Measurements from ENCODE around the gene C4B. TPM values are rescaled to one million over a fixed set of nuclear protein-coding genes. Genes with fewer than 3 reads are reported as not detected.

C4B gene
- total and polyA plus RNA-seq, 9 of the 15 experiments (the other 6 are each of a cell fraction or from before 2014, with no cell fraction given) = 0.32 to 8.8 (median 5.4) TPM

- no peak for TF ChIP-seq CHD7 (IDR thresholded peaks at IDR 0.05; ENCODE audit: low read depth, low read length)
- TF ChIP-seq TEAD1 (CRISPR knock-in tag; IDR thresholded peaks at IDR 0.05) = no peak
- TF ChIP-seq ZNF253 (CRISPR knock-in tag; conservative IDR thresholded peaks at IDR 0.05) = no peak
- TF ChIP-seq ZNF79 (CRISPR knock-in tag; IDR thresholded peaks at IDR 0.05; ENCODE audit: low read depth) = no peak
- 0 out of 2 replicates have a peak, but pooled peaks have one; percentile 56 for TF ChIP-seq THRB (CRISPR knock-in tag; conservative IDR thresholded peaks at IDR 0.05)
- peak; percentile 17; the same call in 1 of the 2 replicates for TF ChIP-seq MAX (CRISPR knock-in tag; IDR thresholded peaks at IDR 0.05)
- peak in 1 of 3 experiments; percentile 46; a peak in 2 of 6 replicates for TF ChIP-seq ZBTB11 (CRISPR knock-in tag; IDR thresholded peaks at IDR 0.05)
- TF ChIP-seq DACH1 (IDR thresholded peaks at IDR 0.05; ENCODE audit: partially characterized antibody) = no peak
Measured at GRCh38 chr6:31968791-31969711, 45.5 kb upstream of the C4B start (continued).

Data from K562 (cell line).